Endothelial cell of umbilical vein (primary cell): ENCODE results near the gene ZNF652. TPM values are rescaled to one million over a fixed set of nuclear protein-coding genes. Genes with fewer than 3 reads are reported as not detected.
"Not testable (repeated sequence)": the region's sequence is repeated elsewhere in the genome, so short reads cannot be mapped to it uniquely, and the experiment has no call there.

Experiments used
- BruUV-seq: library from RNA; stranded (reverse); fragments of 400-500 nt; replicated peaks from 2 replicates; lab custom pipeline; 2021; lab: Mats Ljungman, UMichigan
- CTCF ChIA-PET: fragments of 300-600, 350-600 bp; sonication (Branson Sonifier 250); formaldehyde crosslinking; loops from one replicate; lab custom pipeline; 2021; ENCODE audit warnings: antibody characterized with exemption, inconsistent platforms; lab: Charles Lee
- POLR2A ChIA-PET: fragments of 300-600, 350-600 bp; sonication (Branson Sonifier 250); formaldehyde crosslinking; loops from one replicate; lab custom pipeline; 2021; ENCODE audit warnings: antibody characterized with exemption, inconsistent platforms; lab: Charles Lee
- DNase-seq: peaks from one replicate; pipeline ENCODE4 v3.0.0-alpha.2; 2011; ENCODE audit warnings: low read depth, low spot score
- FAIRE-seq: peaks from 2 replicates; lab custom pipeline; 2011; peaks lifted over from hg19 to GRCh38; lab: Jason Lieb, UNC
- H2AFZ ChIP-seq: 2 replicates; pipeline ENCODE4 v1.6.0; 2012; ENCODE audit warnings: low read depth, low read length, control low read depth, inconsistent platforms
- H3K27ac ChIP-seq: 2 replicates; pipeline ENCODE4 v1.5.1; 2011; ENCODE audit warnings: low read depth, mild to moderate bottlenecking, control low read depth, low read length, moderate library complexity; ENCODE audit not compliant: insufficient read depth
- H3K27me3 ChIP-seq, 2 experiments: 2 replicates each; pipeline versions ENCODE4 v1.6.0 to v1.6.1; 2011; ENCODE audit warnings: low read length in 2 of 2, mixed read lengths in 1 of 2; ENCODE audit not compliant: control insufficient read depth in 2 of 2, insufficient read depth in 2 of 2
- H3K36me3 ChIP-seq, 2 experiments: 2 replicates in 1 of 2; 3 replicates in 1 of 2; pipeline ENCODE4 v1.5.1; 2011; ENCODE audit warnings: low read length in 2 of 2, mild to moderate bottlenecking in 1 of 2, moderate library complexity in 1 of 2; ENCODE audit not compliant: control insufficient read depth in 2 of 2, insufficient read depth in 2 of 2; ENCODE audit errors: extremely low read depth in 1 of 2
- H3K4me1 ChIP-seq: 3 replicates; pipeline ENCODE4 v1.5.1; 2011; ENCODE audit warnings: mild to moderate bottlenecking, low read length; ENCODE audit not compliant: control insufficient read depth, insufficient read depth; ENCODE audit errors: extremely low read depth
- H3K4me2 ChIP-seq: 2 replicates; pipeline ENCODE4 v1.6.1; 2011; ENCODE audit warnings: low read length, control low read depth, mixed read lengths; ENCODE audit not compliant: insufficient read depth
- H3K4me3 ChIP-seq, 3 experiments: fragments of 200-600 bp in 1 of 3; sonication (generic), shearing (Covaris generic) in 1 of 3; replicated peaks in 1 of 3; 2 replicates each; pipeline ENCODE4 v1.5.1; 2011 to 2016; ENCODE audit warnings: control low read depth in 3 of 3, low read length in 3 of 3, mild to moderate bottlenecking in 2 of 3, inconsistent platforms in 1 of 3, low read depth in 1 of 3, moderate library complexity in 1 of 3; ENCODE audit not compliant: insufficient read depth in 1 of 3
- H3K79me2 ChIP-seq: 2 replicates; pipeline ENCODE4 v1.6.0; 2012; ENCODE audit warnings: low read length, inconsistent platforms; ENCODE audit not compliant: control insufficient read depth, insufficient read depth
- H3K9ac ChIP-seq: replicated peaks from 2 replicates; pipeline ENCODE3; 2011; ENCODE audit warnings: low read length, control low read depth; ENCODE audit not compliant: insufficient read depth; ENCODE audit errors: extremely low read depth
- H3K9me1 ChIP-seq: replicated peaks from 3 replicates; pipeline ENCODE4 v1.6.0; 2011; ENCODE audit warnings: mild to moderate bottlenecking, low read length; ENCODE audit not compliant: control insufficient read depth, insufficient read depth; ENCODE audit errors: extremely low read depth
- H3K9me3 ChIP-seq: replicated peaks from 2 replicates; pipeline ENCODE4 v1.5.1; 2012; ENCODE audit warnings: low read length, inconsistent platforms; ENCODE audit not compliant: control insufficient read depth, insufficient read depth
- H4K20me1 ChIP-seq: replicated peaks from 2 replicates; pipeline ENCODE3; 2011; ENCODE audit warnings: mild to moderate bottlenecking, low read length; ENCODE audit not compliant: control insufficient read depth, insufficient read depth; ENCODE audit errors: extremely low read depth
- GATA2 ChIP-seq: IDR thresholded peaks from 2 replicates; pipeline ENCODE4 v1.7.0; 2011; ENCODE audit warnings: low read depth, mild to moderate bottlenecking, moderate library complexity, mixed read lengths, low read length; ENCODE audit not compliant: insufficient read length, insufficient read depth
- POLR2AphosphoS5 ChIP-seq: IDR thresholded peaks from 2 replicates; pipeline ENCODE4 v1.6.1; 2012; ENCODE audit warnings: low read depth, mild to moderate bottlenecking, control low read depth, low read length, moderate library complexity; ENCODE audit not compliant: insufficient read depth
- dilution Hi-C: fragments of 300-500 bp; cut with MboI; formaldehyde crosslinking; loops from one replicate; pipeline ENCODE4 v1.15.0; 2019; ENCODE audit warnings: low sequenced_read_pairs; ENCODE audit not compliant: extremely low pct_ligation_motif_present
- intact Hi-C: fragments of 100-400 bp; cut with micrococcal nuclease; formaldehyde crosslinking; loops from one replicate; pipeline ENCODE4 v1.10.0; 2022
- polyA plus RNA-seq, 4 experiments: library from polyadenylated mRNA; depleted of rRNA in 3 of 4; stranded (reverse) in 3 of 4; unstranded in 1 of 4; fragments of >200 nt; gene quantifications; 2 replicates each; pipeline versions ENCODE4 v1.2.1 to v1.2.3, GENCODE V29; 2011 to 2012; ENCODE audit warnings: missing spikeins in 1 of 4
- total RNA-seq: library from RNA; stranded (reverse); gene quantifications from 2 replicates; pipeline ENCODE4 v1.2.3, GENCODE V29; 2021

The ZNF652 gene
- total and polyA plus RNA-seq, 2 donors (not counting 3 experiments of a cell fraction or from before 2014, with no cell fraction given), result 6.1 to 18.6 TPM

- Histone ChIP-seq H3K9me1 (no peaks in the 10 kb centered on the region), H3K4me3 (no peak overlapping the region), H3K9ac (no peak overlapping the region), H3K27me3 (no peaks in the 10 kb centered on the region), H3K27ac (peak overlapping the region; percentile 33), H4K20me1 (no peaks in the 10 kb centered on the region), H3K4me1 (peaks cover 19% of the 10 kb centered on the region), H3K9me3 (no peaks in the 10 kb centered on the region), H3K4me2 (peak overlapping the region; percentile 49), H3K79me2 (no peaks in the 10 kb centered on the region), H2AFZ (peak overlapping the region; percentile 100), H3K36me3 (no peaks in the 10 kb centered on the region)
- peak; percentile 26 for TF ChIP-seq POLR2AphosphoS5
- no peak for TF ChIP-seq GATA2
- ChIA-PET CTCF (interaction anchor here (1.1 to 1.8 kb wide), 5 partner anchors 9 to 100 kb away, joined by 3 to 9 read pairs (median 3); no protein-coding TSS in a partner anchor), POLR2A (no interaction called here)
- peak; percentile 29 for DNase-seq
- peak; percentile 84 for FAIRE-seq
- dilution Hi-C loops (no loop called here), intact Hi-C loops (no loop called here)
- BruUV-seq, result no TSS peak
These were observed 28.7 kb upstream of the ZNF652 start for GRCh38 chr17:49390548-49391324.

- intact Hi-C loops, POLR2A ChIA-PET, H3K36me3 ChIP-seq, DNase-seq, BruUV-seq, H3K9me1 ChIP-seq, H3K27ac ChIP-seq, H3K4me2 ChIP-seq, H3K9me3 ChIP-seq, H3K4me3 ChIP-seq, H3K27me3 ChIP-seq, H3K79me2 ChIP-seq, dilution Hi-C loops, H3K9ac ChIP-seq, H4K20me1 ChIP-seq, FAIRE-seq: not testable (repeated sequence)
- H2AFZ ChIP-seq, result peak overlapping the region; percentile 100
- CTCF ChIA-PET, result interaction anchor here (1.4 kb wide), 1 partner anchor 8 kb away, joined by 3 read pairs; no protein-coding TSS in a partner anchor
- H3K4me1 ChIP-seq, result peaks cover 17% of the 10 kb centered on the region
These were observed 27.7 kb upstream of the ZNF652 start for GRCh38 chr17:49389514-49390347.
